ENCODE measurements around the gene PHLDB2. TPM values are rescaled to one million over a fixed set of nuclear protein-coding genes. Genes with fewer than 3 reads are reported as not detected.

PHLDB2 gene
- total RNA-seq, 1 donor from 2014 or later: 36.9 TPM

GRCh38 chr3:111944372-111944771, 85.3 kb downstream of the PHLDB2 start:
- no peak for TF ChIP-seq CTCF (conservative IDR thresholded peaks at IDR 0.05; ENCODE audit: low read depth, low read length)
- no peak overlapping the region for H3K4me3 ChIP-seq (ENCODE audit: low read depth, low read length)
- no peak for DNase-seq (ENCODE audit: low read depth)

DNA sequence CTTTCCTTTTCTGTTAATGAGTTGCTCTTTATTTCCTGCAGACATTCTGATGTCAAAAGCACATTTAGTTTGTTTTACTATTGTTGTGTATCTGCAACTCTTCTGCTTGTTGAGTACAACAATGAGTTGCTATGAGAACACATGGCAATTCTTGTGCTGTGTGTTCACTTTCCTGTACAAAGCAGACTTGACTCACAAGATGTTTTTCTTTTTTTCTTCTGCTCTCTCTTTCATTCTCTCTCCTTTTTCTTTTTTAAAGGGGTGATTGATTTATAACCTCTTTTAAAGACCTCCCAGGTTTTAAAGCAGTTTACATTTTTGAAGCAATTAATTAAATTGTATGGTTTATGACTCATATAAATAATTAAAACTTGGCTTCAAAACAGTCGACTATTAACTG, 88.2 kb downstream of the PHLDB2 start:
- DNase-seq (ENCODE audit: low read depth): no peak
- no peak for TF ChIP-seq CTCF (conservative IDR thresholded peaks at IDR 0.05; ENCODE audit: low read depth, low read length)
- H3K4me3 ChIP-seq (ENCODE audit: low read depth, low read length): no peak overlapping the region

DNA sequence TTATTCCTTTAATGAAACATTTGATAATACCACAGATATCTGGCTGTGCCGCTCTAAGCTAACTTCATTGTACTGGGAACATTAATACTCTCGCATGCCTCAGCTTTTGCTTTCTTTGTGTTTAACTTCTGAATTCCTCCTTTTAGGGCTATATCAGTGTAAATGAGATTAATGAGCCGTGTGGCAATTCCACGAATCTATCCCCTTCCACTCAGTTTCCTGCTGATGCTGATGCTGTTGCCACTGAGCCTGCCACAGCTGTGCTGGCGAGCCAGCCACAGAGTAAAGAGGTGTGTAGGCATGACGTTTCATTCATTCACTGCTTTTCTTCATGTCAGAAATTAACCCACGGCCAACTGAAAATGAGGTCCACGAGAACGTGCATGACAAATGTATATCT, 89.7 kb downstream of the PHLDB2 start:
- no peak for TF ChIP-seq CTCF (conservative IDR thresholded peaks at IDR 0.05; ENCODE audit: low read depth, low read length)
- no peak overlapping the region for H3K4me3 ChIP-seq (ENCODE audit: low read depth, low read length)
- no peak for DNase-seq (ENCODE audit: low read depth)

GRCh38 chr3:111949712-111950111, 90.6 kb downstream of the PHLDB2 start:
- no peak overlapping the region for H3K4me3 ChIP-seq (ENCODE audit: low read depth, low read length)
- no peak for DNase-seq (ENCODE audit: low read depth)
- TF ChIP-seq CTCF (conservative IDR thresholded peaks at IDR 0.05; ENCODE audit: low read depth, low read length): no peak

- no peak overlapping the region for H3K4me3 ChIP-seq (ENCODE audit: low read depth, low read length)
- no peak for TF ChIP-seq CTCF (conservative IDR thresholded peaks at IDR 0.05; ENCODE audit: low read depth, low read length)
- DNase-seq (ENCODE audit: low read depth): no peak
These were observed 92.0 kb downstream of the PHLDB2 start for GRCh38 chr3:111951032-111951431.

DNA sequence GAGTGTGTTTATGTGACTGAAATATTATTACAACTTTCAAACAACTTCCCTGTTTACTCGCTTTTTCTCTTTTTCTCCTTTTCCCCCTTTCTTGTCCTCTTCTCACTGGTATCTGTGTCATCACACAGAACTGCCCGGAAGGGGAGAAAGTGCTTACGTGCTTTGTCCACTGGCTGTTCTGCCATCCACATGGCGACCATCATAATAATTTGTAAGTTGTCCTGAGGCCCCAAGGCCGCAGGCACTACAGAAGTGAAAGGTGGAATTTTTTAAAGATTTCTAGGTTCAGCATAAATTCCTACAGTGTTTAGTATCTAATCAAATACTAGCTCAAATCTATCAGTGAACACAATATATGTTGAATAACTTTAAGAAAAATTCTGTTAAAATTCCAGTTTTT, 93.0 kb downstream of the PHLDB2 start:
- TF ChIP-seq CTCF (conservative IDR thresholded peaks at IDR 0.05; ENCODE audit: low read depth, low read length): no peak
- H3K4me3 ChIP-seq (ENCODE audit: low read depth, low read length): no peak overlapping the region
- DNase-seq (ENCODE audit: low read depth): no peak

DNA sequence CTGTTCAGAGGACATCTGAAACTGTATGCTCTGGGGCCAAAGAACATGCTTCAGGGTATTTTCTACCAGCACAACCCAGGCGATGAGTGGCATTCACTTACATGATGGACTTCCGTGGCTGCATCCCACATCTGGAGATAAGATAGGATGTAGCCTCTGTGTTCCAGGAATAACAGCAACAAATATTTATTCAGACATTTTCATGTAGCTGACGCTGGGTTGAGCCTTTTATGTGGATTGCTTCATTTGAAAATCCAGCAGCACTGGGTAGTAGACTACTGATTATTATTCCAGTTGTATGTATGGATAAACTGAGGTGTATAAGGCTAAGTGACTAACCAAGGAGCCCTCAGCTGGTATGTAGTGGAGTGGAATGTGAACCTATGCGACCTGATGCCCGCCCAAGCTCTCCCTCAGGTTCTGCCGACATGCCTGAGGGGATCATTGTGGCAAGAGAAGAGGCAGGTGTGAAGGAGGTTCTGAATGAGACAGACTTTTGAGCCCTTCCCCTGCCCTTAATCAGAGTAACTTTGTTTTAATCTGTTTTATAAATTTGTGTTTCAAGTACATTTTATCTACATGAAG, 93.9 kb downstream of the PHLDB2 start:
- no peak for DNase-seq (ENCODE audit: low read depth)
- TF ChIP-seq CTCF (conservative IDR thresholded peaks at IDR 0.05; ENCODE audit: low read depth, low read length): no peak
- H3K4me3 ChIP-seq (ENCODE audit: low read depth, low read length): no peak overlapping the region
